Measurements from ENCODE around the gene CADM1.

- TF ChIP-seq GATA3 (IDR thresholded peaks at IDR 0.05; ENCODE audit: low read depth, low read length) (no peak), GATA2 (IDR thresholded peaks at IDR 0.05; ENCODE audit: low read depth, low read length) (no peak)
These were observed 291.2 kb downstream of the CADM1 start for GRCh38 chr11:115213007-115213406.

Measured in SH-SY5Y (cell line).